SK-N-SH (cell line): ENCODE measurements around the gene MRPL10.

ENCODE experiments used
- EZH2phosphoT487 ChIP-seq: fragments of 200-600 bp; sonication (generic); IDR thresholded peaks from 2 replicates; pipeline ENCODE4 v1.6.1; 2017; ENCODE audit warnings: low read depth, mixed run types, mild to moderate bottlenecking, antibody characterized with exemption, moderate library complexity, borderline replicate concordance
- NRF1 ChIP-seq: IDR thresholded peaks from 2 replicates; pipeline ENCODE4 v1.6.1; 2012; ENCODE audit warnings: low read depth, mild to moderate bottlenecking, low read length
- TF ChIP-seq, protein P1 (sequence below): fragments of 200-600 bp; sonication (generic); IDR thresholded peaks from 2 replicates; pipeline ENCODE4 v1.6.1; 2017; ENCODE audit warnings: antibody characterized with exemption, mild to moderate bottlenecking, moderate library complexity

GRCh38 chr17:47851764-47852112 lies 20.4 kb upstream of the MRPL10 start:
- TF ChIP-seq, protein P1, sequence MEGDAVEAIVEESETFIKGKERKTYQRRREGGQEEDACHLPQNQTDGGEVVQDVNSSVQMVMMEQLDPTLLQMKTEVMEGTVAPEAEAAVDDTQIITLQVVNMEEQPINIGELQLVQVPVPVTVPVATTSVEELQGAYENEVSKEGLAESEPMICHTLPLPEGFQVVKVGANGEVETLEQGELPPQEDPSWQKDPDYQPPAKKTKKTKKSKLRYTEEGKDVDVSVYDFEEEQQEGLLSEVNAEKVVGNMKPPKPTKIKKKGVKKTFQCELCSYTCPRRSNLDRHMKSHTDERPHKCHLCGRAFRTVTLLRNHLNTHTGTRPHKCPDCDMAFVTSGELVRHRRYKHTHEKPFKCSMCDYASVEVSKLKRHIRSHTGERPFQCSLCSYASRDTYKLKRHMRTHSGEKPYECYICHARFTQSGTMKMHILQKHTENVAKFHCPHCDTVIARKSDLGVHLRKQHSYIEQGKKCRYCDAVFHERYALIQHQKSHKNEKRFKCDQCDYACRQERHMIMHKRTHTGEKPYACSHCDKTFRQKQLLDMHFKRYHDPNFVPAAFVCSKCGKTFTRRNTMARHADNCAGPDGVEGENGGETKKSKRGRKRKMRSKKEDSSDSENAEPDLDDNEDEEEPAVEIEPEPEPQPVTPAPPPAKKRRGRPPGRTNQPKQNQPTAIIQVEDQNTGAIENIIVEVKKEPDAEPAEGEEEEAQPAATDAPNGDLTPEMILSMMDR = no peak
- TF ChIP-seq EZH2phosphoT487 (no peak), NRF1 (no peak)
